Keratinocyte (primary cell): Measurements from ENCODE around the gene COL20A1. TPM values are rescaled to one million over a fixed set of nuclear protein-coding genes. Genes with fewer than 3 reads are reported as not detected.

ENCODE experiments used
- DNase-seq: peaks from one replicate; pipeline ENCODE4 v3.0.0-alpha.2; 2011; ENCODE audit warnings: low read depth, missing footprints, low spot score
- FAIRE-seq: peaks from 2 replicates; lab custom pipeline; 2011; peaks lifted over from hg19 to GRCh38; lab: Jason Lieb, UNC
- H2AFZ ChIP-seq: 2 replicates; pipeline ENCODE4 v1.6.0; 2012; ENCODE audit warnings: low read length, control low read depth, inconsistent platforms; ENCODE audit not compliant: control insufficient read depth
- H3K27ac ChIP-seq: 2 replicates; pipeline ENCODE4 v1.5.1; 2011; ENCODE audit warnings: low read length; ENCODE audit not compliant: control insufficient read depth, insufficient read depth
- H3K27me3 ChIP-seq: 3 replicates; pipeline ENCODE4 v1.6.0; 2011; ENCODE audit warnings: low read length; ENCODE audit not compliant: control insufficient read depth, insufficient read depth; ENCODE audit errors: extremely low read depth
- H3K36me3 ChIP-seq, 2 experiments: 2 replicates in 1 of 2; 3 replicates in 1 of 2; pipeline ENCODE4 v1.5.1; 2011; ENCODE audit warnings: low read length in 2 of 2, mild to moderate bottlenecking in 1 of 2; ENCODE audit not compliant: control insufficient read depth in 2 of 2, insufficient read depth in 2 of 2; ENCODE audit errors: extremely low read depth in 1 of 2
- H3K4me1 ChIP-seq: 3 replicates; pipeline ENCODE4 v1.5.1; 2011; ENCODE audit warnings: low read length; ENCODE audit not compliant: control insufficient read depth, insufficient read depth; ENCODE audit errors: extremely low read depth
- H3K4me2 ChIP-seq: 3 replicates; pipeline ENCODE4 v1.6.0; 2011; ENCODE audit warnings: low read depth, low read length; ENCODE audit not compliant: control insufficient read depth, insufficient read depth; ENCODE audit errors: extremely low read depth
- H3K4me3 ChIP-seq, 3 experiments: fragments of 200-600 bp in 1 of 3; sonication (generic) in 1 of 3; 2 replicates in 2 of 3; 3 replicates in 1 of 3; pipeline ENCODE4 v1.5.1; 2011 to 2016; ENCODE audit warnings: low read length in 3 of 3, mild to moderate bottlenecking in 3 of 3, control low read depth in 2 of 3, inconsistent platforms in 1 of 3, low read depth in 1 of 3, mixed read lengths in 1 of 3, mixed run types in 1 of 3, moderate library complexity in 1 of 3; ENCODE audit not compliant: control insufficient read depth in 2 of 3, insufficient read depth in 2 of 3; ENCODE audit errors: extremely low read depth in 1 of 3
- H3K79me2 ChIP-seq: 2 replicates; pipeline ENCODE4 v1.6.0; 2012; ENCODE audit warnings: low read length; ENCODE audit not compliant: control insufficient read depth, insufficient read depth
- H3K9ac ChIP-seq: 3 replicates; pipeline ENCODE4 v1.6.0; 2011; ENCODE audit warnings: low read length; ENCODE audit not compliant: control insufficient read depth, insufficient read depth; ENCODE audit errors: extremely low read depth
- H3K9me1 ChIP-seq: 3 replicates; pipeline ENCODE4 v1.6.0; 2011; ENCODE audit warnings: low read length; ENCODE audit not compliant: control insufficient read depth, insufficient read depth; ENCODE audit errors: extremely low read depth
- H3K9me3 ChIP-seq: 2 replicates; pipeline ENCODE4 v1.5.1; 2012; ENCODE audit warnings: low read depth, low read length; ENCODE audit not compliant: control insufficient read depth
- H4K20me1 ChIP-seq: 3 replicates; pipeline ENCODE4 v1.6.0; 2011; ENCODE audit warnings: low read length; ENCODE audit not compliant: control insufficient read depth, insufficient read depth; ENCODE audit errors: extremely low read depth
- CTCF ChIP-seq, 3 experiments: IDR thresholded peaks in 1 of 3; conservative IDR thresholded peaks in 1 of 3; optimal IDR thresholded peaks in 1 of 3; 2 replicates in 2 of 3; 3 replicates in 1 of 3; pipeline versions ENCODE3 to v1.5.1; 2011; ENCODE audit warnings: low read length in 3 of 3, mild to moderate bottlenecking in 3 of 3, moderate library complexity in 2 of 3, control low read depth in 1 of 3, inconsistent platforms in 1 of 3; ENCODE audit not compliant: insufficient read depth in 2 of 3; ENCODE audit errors: extremely low read depth in 1 of 3
- EZH2 ChIP-seq: IDR thresholded peaks from one replicate; pipeline ENCODE4 v1.6.1; 2012; ENCODE audit warnings: inconsistent platforms, mild to moderate bottlenecking, low read length, moderate library complexity
- dilution Hi-C: fragments of 300-500 bp; cut with MboI; formaldehyde crosslinking; loops from one replicate; pipeline ENCODE4 v1.7.0; 2020; ENCODE audit warnings: low sequenced_read_pairs; ENCODE audit not compliant: extremely low pct_ligation_motif_present
- polyA plus RNA-seq, 5 experiments: library from polyadenylated mRNA; depleted of rRNA in 3 of 5; stranded (reverse) in 3 of 5; stranded (forward) in 1 of 5; unstranded in 1 of 5; fragments of >200 nt; gene quantifications; 1 replicate in 1 of 5; 2 replicates in 3 of 5; 3 replicates in 1 of 5; pipeline versions ENCODE4 v1.2.1 to v1.2.3, GENCODE V29; 2011 to 2012; ENCODE audit warnings: missing spikeins in 2 of 5, low read depth in 1 of 5, low replicate concordance in 1 of 5

COL20A1 gene
- polyA plus RNA-seq, 1 donor (not counting 4 experiments of a cell fraction or from before 2014, with no cell fraction given), result not detected

DNA sequence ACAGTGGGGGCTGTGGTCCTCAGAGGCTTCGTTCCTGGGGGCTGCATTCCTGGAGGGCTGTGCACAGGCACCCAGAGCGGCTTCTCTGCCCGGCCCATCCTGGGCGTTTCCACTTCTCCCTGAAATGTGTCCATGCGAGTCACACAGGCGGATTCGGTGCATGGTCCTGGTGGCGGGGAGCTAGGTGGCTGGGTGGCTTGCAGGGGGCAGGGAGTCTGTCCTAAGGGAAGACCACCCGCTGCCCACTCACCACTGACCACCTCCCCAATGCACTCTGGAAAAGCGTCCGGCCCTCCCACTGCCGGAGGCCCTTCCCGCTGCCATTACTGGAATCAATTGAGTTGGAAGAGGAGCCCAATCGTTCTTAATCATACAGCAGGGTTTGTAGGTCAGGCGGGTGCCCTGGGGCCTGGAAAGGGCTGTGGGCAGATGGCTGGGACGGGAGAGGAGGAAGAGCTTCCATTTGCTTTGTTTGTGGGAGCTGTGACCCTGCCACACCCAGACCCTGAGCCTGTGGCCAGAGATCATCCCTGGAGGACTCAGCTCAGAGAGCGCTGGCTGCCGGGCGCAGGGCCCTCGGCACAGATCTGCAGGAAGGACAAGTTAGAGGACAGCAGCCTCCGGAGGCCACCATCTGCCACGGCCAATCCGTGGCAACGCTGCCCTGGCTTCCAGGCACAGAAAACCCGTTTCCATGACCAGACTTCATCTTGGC, 61.8 kb downstream of the COL20A1 start:
- H3K4me1 ChIP-seq, result no peaks in the 10 kb centered on the region
- no peak overlapping the region for H3K27ac ChIP-seq
- no peaks in the 10 kb centered on the region for H4K20me1 ChIP-seq
- H3K27me3 ChIP-seq, result peaks cover 13% of the 10 kb centered on the region
- H3K4me2 ChIP-seq, result no peak overlapping the region
- dilution Hi-C loops, result no loop called here
- FAIRE-seq (no peak), DNase-seq (no peak)
- no peak overlapping the region for H3K4me3 ChIP-seq
- no peaks in the 10 kb centered on the region for H3K79me2 ChIP-seq
- no peak overlapping the region for H3K9ac ChIP-seq
- no peak overlapping the region for H2AFZ ChIP-seq
- no peaks in the 10 kb centered on the region for H3K9me1 ChIP-seq
- no peaks in the 10 kb centered on the region for H3K36me3 ChIP-seq
- TF ChIP-seq EZH2 (no peak), CTCF (optimal IDR thresholded peaks at IDR 0.05 in 1 of 3, IDR thresholded peaks at IDR 0.05 in 1 of 3, conservative IDR thresholded peaks at IDR 0.05 in 1 of 3; ENCODE audit: extremely low read depth in 1 of 3, insufficient read depth in 2 of 3, low read length in 3 of 3) (no peak)
- peaks cover 14% of the 10 kb centered on the region for H3K9me3 ChIP-seq

DNA sequence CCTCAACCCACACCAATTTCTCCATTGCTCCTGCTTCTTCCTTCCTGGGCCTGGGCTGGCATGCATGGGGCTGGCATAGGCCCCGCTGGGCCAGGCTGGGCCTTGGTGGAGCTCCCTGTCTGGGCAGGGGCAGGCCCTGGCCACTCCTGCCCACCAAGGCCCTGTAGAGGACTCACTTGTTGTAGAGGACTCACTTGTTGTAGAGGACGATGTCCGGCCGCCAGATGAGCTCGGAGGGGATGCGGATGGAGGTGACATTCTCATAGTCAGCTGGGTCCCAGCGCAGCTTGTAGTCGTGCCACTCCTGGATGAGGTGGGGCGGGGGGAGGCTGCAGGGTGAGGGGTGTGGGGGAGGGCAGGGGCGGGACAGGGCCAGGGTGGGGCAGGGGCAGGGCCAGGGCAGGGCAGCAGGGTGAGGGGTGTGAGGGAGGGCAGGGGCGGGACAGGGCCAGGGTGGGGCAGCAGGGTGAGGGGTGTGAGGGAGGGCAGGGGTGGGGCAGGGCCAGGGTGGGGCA, 62.9 kb downstream of the COL20A1 start:
- dilution Hi-C loops, result no loop called here
- H4K20me1 ChIP-seq, result no peaks in the 10 kb centered on the region
- H3K27ac ChIP-seq, result no peak overlapping the region
- FAIRE-seq, result no peak
- H3K9me1 ChIP-seq, result no peaks in the 10 kb centered on the region
- H3K79me2 ChIP-seq, result no peaks in the 10 kb centered on the region
- H3K9me3 ChIP-seq, result peaks cover 7% of the 10 kb centered on the region
- DNase-seq, result no peak
- H3K4me2 ChIP-seq, result no peak overlapping the region
- TF ChIP-seq CTCF (optimal IDR thresholded peaks at IDR 0.05 in 1 of 3, IDR thresholded peaks at IDR 0.05 in 1 of 3, conservative IDR thresholded peaks at IDR 0.05 in 1 of 3; ENCODE audit: extremely low read depth in 1 of 3, insufficient read depth in 2 of 3, low read length in 3 of 3) (no peak), EZH2 (no peak)
- no peaks in the 10 kb centered on the region for H3K36me3 ChIP-seq
- H3K9ac ChIP-seq, result no peak overlapping the region
- no peak overlapping the region for H3K4me3 ChIP-seq
- H2AFZ ChIP-seq, result no peak overlapping the region
- no peaks in the 10 kb centered on the region for H3K4me1 ChIP-seq
- H3K27me3 ChIP-seq, result peaks cover 23% of the 10 kb centered on the region
